NB4 (cell line): Measurements from ENCODE around the gene SNU13.

Experiments used
- DNase-seq: peaks from one replicate; pipeline ENCODE4 v3.0.0; 2010; ENCODE audit warnings: low read depth
- H3K4me3 ChIP-seq: one replicate; pipeline ENCODE4 v1.5.1; 2011; ENCODE audit warnings: mild to moderate bottlenecking, low read depth, low read length, moderate library complexity
- MYC ChIP-seq: IDR thresholded peaks from 2 replicates; pipeline ENCODE4 v1.6.1; 2011; ENCODE audit warnings: low read depth, low read length
- POLR2A ChIP-seq: IDR thresholded peaks from 2 replicates; pipeline ENCODE4 v1.6.1; 2011; ENCODE audit warnings: mild to moderate bottlenecking; ENCODE audit not compliant: insufficient read length; ENCODE audit errors: extremely low read depth
- TF ChIP-seq, protein P1 (sequence below): IDR thresholded peaks from one replicate; pipeline ENCODE4 v1.5.1; 2012; ENCODE audit warnings: low read depth, low read length
- TF ChIP-seq, protein P2 (sequence below): IDR thresholded peaks from 2 replicates; pipeline ENCODE4 v1.6.1; 2011; ENCODE audit warnings: low read depth, low read length

SNU13 gene

GRCh38 chr22:41625577-41625976 lies 63.1 kb downstream of the SNU13 start:
- DNase-seq, result no peak
- TF ChIP-seq, protein P1, sequence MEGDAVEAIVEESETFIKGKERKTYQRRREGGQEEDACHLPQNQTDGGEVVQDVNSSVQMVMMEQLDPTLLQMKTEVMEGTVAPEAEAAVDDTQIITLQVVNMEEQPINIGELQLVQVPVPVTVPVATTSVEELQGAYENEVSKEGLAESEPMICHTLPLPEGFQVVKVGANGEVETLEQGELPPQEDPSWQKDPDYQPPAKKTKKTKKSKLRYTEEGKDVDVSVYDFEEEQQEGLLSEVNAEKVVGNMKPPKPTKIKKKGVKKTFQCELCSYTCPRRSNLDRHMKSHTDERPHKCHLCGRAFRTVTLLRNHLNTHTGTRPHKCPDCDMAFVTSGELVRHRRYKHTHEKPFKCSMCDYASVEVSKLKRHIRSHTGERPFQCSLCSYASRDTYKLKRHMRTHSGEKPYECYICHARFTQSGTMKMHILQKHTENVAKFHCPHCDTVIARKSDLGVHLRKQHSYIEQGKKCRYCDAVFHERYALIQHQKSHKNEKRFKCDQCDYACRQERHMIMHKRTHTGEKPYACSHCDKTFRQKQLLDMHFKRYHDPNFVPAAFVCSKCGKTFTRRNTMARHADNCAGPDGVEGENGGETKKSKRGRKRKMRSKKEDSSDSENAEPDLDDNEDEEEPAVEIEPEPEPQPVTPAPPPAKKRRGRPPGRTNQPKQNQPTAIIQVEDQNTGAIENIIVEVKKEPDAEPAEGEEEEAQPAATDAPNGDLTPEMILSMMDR, result no peak
- TF ChIP-seq, protein P2, sequence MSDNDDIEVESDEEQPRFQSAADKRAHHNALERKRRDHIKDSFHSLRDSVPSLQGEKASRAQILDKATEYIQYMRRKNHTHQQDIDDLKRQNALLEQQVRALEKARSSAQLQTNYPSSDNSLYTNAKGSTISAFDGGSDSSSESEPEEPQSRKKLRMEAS, result no peak
- TF ChIP-seq POLR2A, result no peak
- no peak for TF ChIP-seq MYC
- H3K4me3 ChIP-seq, result no peak overlapping the region
